Stimulated activated naive CD8-positive, alpha-beta T cell treated with anti-CD3 and anti-CD28 coated beads, Interleukin-15, Interleukin-2, amounts not matched to agents 100 ng/mL and 50 ng/mL, for 24 hours (primary cell): ENCODE results near the gene RDX.

Experiments used
- H3K27ac Mint-ChIP-seq: one replicate; pipeline ENCODE4 v1.8.0; 2021; ENCODE audit warnings: mild to moderate bottlenecking, mixed read lengths
- H3K27me3 Mint-ChIP-seq: one replicate; pipeline ENCODE4 v1.8.0; 2021; ENCODE audit warnings: mixed read lengths
- H3K36me3 Mint-ChIP-seq: one replicate; pipeline ENCODE4 v1.8.0; 2021; ENCODE audit warnings: low read depth, mixed read lengths
- H3K4me1 Mint-ChIP-seq: one replicate; pipeline ENCODE4 v1.8.0; 2021; ENCODE audit warnings: low read depth, mixed read lengths
- H3K4me3 Mint-ChIP-seq: one replicate; pipeline ENCODE4 v1.8.0; 2021; ENCODE audit warnings: mild to moderate bottlenecking, mixed read lengths
- H3K9me3 Mint-ChIP-seq: one replicate; pipeline ENCODE4 v1.8.0; 2021; ENCODE audit warnings: mixed read lengths

Gene RDX

GRCh38 chr11:110187731-110188130 is 108.7 kb downstream of the RDX start:
- no peak overlapping the region for H3K4me3 Mint-ChIP-seq
- H3K9me3 Mint-ChIP-seq = no peaks in the 10 kb centered on the region
- peaks cover 36% of the 10 kb centered on the region for H3K27me3 Mint-ChIP-seq
- no peaks in the 10 kb centered on the region for H3K36me3 Mint-ChIP-seq
- no peak overlapping the region for H3K27ac Mint-ChIP-seq
- peaks cover 13% of the 10 kb centered on the region for H3K4me1 Mint-ChIP-seq

- Mint-ChIP-seq H3K27me3 (peaks cover 29% of the 10 kb centered on the region), H3K27ac (no peak overlapping the region), H3K36me3 (no peaks in the 10 kb centered on the region), H3K9me3 (no peaks in the 10 kb centered on the region), H3K4me3 (no peak overlapping the region), H3K4me1 (peaks cover 6% of the 10 kb centered on the region)
Measured at GRCh38 chr11:110186867-110187266, 109.5 kb downstream of the RDX start.

- Mint-ChIP-seq H3K4me3 (no peak overlapping the region), H3K27ac (no peak overlapping the region), H3K4me1 (peaks cover 6% of the 10 kb centered on the region), H3K27me3 (peaks cover 27% of the 10 kb centered on the region), H3K36me3 (no peaks in the 10 kb centered on the region), H3K9me3 (no peaks in the 10 kb centered on the region)
Measured at GRCh38 chr11:110186456-110186855, 110.0 kb downstream of the RDX start.

- H3K27ac Mint-ChIP-seq = no peak overlapping the region
- peaks cover 21% of the 10 kb centered on the region for H3K27me3 Mint-ChIP-seq
- peaks cover under 1% of the 10 kb centered on the region for H3K4me1 Mint-ChIP-seq
- no peak overlapping the region for H3K4me3 Mint-ChIP-seq
- no peaks in the 10 kb centered on the region for H3K36me3 Mint-ChIP-seq
- H3K9me3 Mint-ChIP-seq = no peaks in the 10 kb centered on the region
Measured at GRCh38 chr11:110185599-110185998, 110.8 kb downstream of the RDX start.

GRCh38 chr11:110185121-110185591 is 111.3 kb downstream of the RDX start:
- H3K27ac Mint-ChIP-seq = no peak overlapping the region
- H3K27me3 Mint-ChIP-seq = peaks cover 18% of the 10 kb centered on the region
- no peak overlapping the region for H3K4me3 Mint-ChIP-seq
- H3K4me1 Mint-ChIP-seq = no peaks in the 10 kb centered on the region
- no peaks in the 10 kb centered on the region for H3K9me3 Mint-ChIP-seq
- no peaks in the 10 kb centered on the region for H3K36me3 Mint-ChIP-seq

GRCh38 chr11:110184456-110184855 is 112.0 kb downstream of the RDX start:
- Mint-ChIP-seq H3K27me3 (peaks cover 12% of the 10 kb centered on the region), H3K4me3 (no peak overlapping the region), H3K4me1 (no peaks in the 10 kb centered on the region), H3K27ac (no peak overlapping the region), H3K9me3 (no peaks in the 10 kb centered on the region), H3K36me3 (no peaks in the 10 kb centered on the region)

GRCh38 chr11:110182886-110183285 is 113.5 kb downstream of the RDX start:
- Mint-ChIP-seq H3K36me3 (no peaks in the 10 kb centered on the region), H3K4me3 (no peak overlapping the region), H3K27ac (no peak overlapping the region), H3K9me3 (no peaks in the 10 kb centered on the region), H3K27me3 (peaks cover 4% of the 10 kb centered on the region), H3K4me1 (no peaks in the 10 kb centered on the region)

GRCh38 chr11:110179064-110179463 is 117.3 kb downstream of the RDX start:
- Mint-ChIP-seq H3K27ac (no peak overlapping the region), H3K4me1 (peaks cover 3% of the 10 kb centered on the region), H3K4me3 (no peak overlapping the region), H3K27me3 (peaks cover 2% of the 10 kb centered on the region), H3K36me3 (no peaks in the 10 kb centered on the region), H3K9me3 (no peaks in the 10 kb centered on the region)

GRCh38 chr11:110177086-110177456 is 119.3 kb downstream of the RDX start:
- Mint-ChIP-seq H3K36me3 (no peaks in the 10 kb centered on the region), H3K4me3 (no peak overlapping the region), H3K27ac (no peak overlapping the region), H3K9me3 (no peaks in the 10 kb centered on the region), H3K4me1 (peaks cover 7% of the 10 kb centered on the region), H3K27me3 (peaks cover 19% of the 10 kb centered on the region)

GRCh38 chr11:110176366-110177085 is 119.9 kb downstream of the RDX start:
- H3K9me3 Mint-ChIP-seq = no peaks in the 10 kb centered on the region
- H3K4me3 Mint-ChIP-seq = no peak overlapping the region
- no peak overlapping the region for H3K27ac Mint-ChIP-seq
- peaks cover 23% of the 10 kb centered on the region for H3K27me3 Mint-ChIP-seq
- peaks cover 7% of the 10 kb centered on the region for H3K4me1 Mint-ChIP-seq
- no peaks in the 10 kb centered on the region for H3K36me3 Mint-ChIP-seq

- H3K36me3 Mint-ChIP-seq = no peaks in the 10 kb centered on the region
- H3K27me3 Mint-ChIP-seq = peaks cover 23% of the 10 kb centered on the region
- H3K4me3 Mint-ChIP-seq = no peak overlapping the region
- peaks cover 7% of the 10 kb centered on the region for H3K4me1 Mint-ChIP-seq
- H3K27ac Mint-ChIP-seq = no peak overlapping the region
- H3K9me3 Mint-ChIP-seq = no peaks in the 10 kb centered on the region
Measured at GRCh38 chr11:110174645-110175310, 121.6 kb downstream of the RDX start.

GRCh38 chr11:110173811-110174644 is 122.4 kb downstream of the RDX start:
- peaks cover 27% of the 10 kb centered on the region for H3K27me3 Mint-ChIP-seq
- H3K27ac Mint-ChIP-seq = no peak overlapping the region
- peaks cover 7% of the 10 kb centered on the region for H3K4me1 Mint-ChIP-seq
- no peaks in the 10 kb centered on the region for H3K9me3 Mint-ChIP-seq
- no peaks in the 10 kb centered on the region for H3K36me3 Mint-ChIP-seq
- no peak overlapping the region for H3K4me3 Mint-ChIP-seq

- H3K9me3 Mint-ChIP-seq = no peaks in the 10 kb centered on the region
- H3K27ac Mint-ChIP-seq = no peak overlapping the region
- peaks cover 33% of the 10 kb centered on the region for H3K27me3 Mint-ChIP-seq
- no peaks in the 10 kb centered on the region for H3K36me3 Mint-ChIP-seq
- no peak overlapping the region for H3K4me3 Mint-ChIP-seq
- peaks cover 7% of the 10 kb centered on the region for H3K4me1 Mint-ChIP-seq
Measured at GRCh38 chr11:110172468-110173065, 123.8 kb downstream of the RDX start.

GRCh38 chr11:110169738-110170137 is 126.7 kb downstream of the RDX start:
- Mint-ChIP-seq H3K4me1 (peaks cover 7% of the 10 kb centered on the region), H3K27me3 (peaks cover 33% of the 10 kb centered on the region)

More at GRCh38 chr11:110169738-110170137, 126.7 kb downstream of the RDX start:
- Mint-ChIP-seq H3K9me3 (no peaks in the 10 kb centered on the region), H3K36me3 (no peaks in the 10 kb centered on the region), H3K4me3 (no peak overlapping the region), H3K27ac (no peak overlapping the region)
